WERI-Rb-1 (cell line): ENCODE results near the gene INVS.

ENCODE experiments used
- DNase-seq: peaks from one replicate; pipeline ENCODE4 v3.0.0-alpha.2; 2020
- H3K27ac ChIP-seq: fragments of 250-450 bp; sonication (Bioruptor Pico); 2 replicates; pipeline ENCODE4 v1.5.1; 2020; ENCODE audit warnings: mild to moderate bottlenecking, moderate library complexity
- H3K27me3 ChIP-seq: fragments of 250-450 bp; sonication (Bioruptor Pico); 2 replicates; pipeline ENCODE4 v1.5.1; 2021; ENCODE audit warnings: mild to moderate bottlenecking, low read depth, moderate library complexity; ENCODE audit not compliant: insufficient read depth, severe bottlenecking
- H3K36me3 ChIP-seq: fragments of 250-450 bp; sonication (Bioruptor Pico); 2 replicates; pipeline ENCODE4 v1.5.1; 2020; ENCODE audit warnings: mild to moderate bottlenecking, moderate library complexity
- H3K4me3 ChIP-seq: 2 replicates; pipeline ENCODE4 v1.5.1; 2011; ENCODE audit warnings: low read depth, mild to moderate bottlenecking, control low read depth, low read length
- H3K9me3 ChIP-seq: fragments of 250-450 bp; sonication (Bioruptor Pico); 2 replicates; pipeline ENCODE4 v1.5.1; 2021; ENCODE audit warnings: mild to moderate bottlenecking, moderate library complexity; ENCODE audit not compliant: severe bottlenecking
- TF ChIP-seq, protein P1 (sequence below): IDR thresholded peaks from 2 replicates; pipeline ENCODE4 v1.5.1; 2011; ENCODE audit warnings: low read depth, mild to moderate bottlenecking, control low read depth, inconsistent platforms, low read length

Gene INVS

DNA sequence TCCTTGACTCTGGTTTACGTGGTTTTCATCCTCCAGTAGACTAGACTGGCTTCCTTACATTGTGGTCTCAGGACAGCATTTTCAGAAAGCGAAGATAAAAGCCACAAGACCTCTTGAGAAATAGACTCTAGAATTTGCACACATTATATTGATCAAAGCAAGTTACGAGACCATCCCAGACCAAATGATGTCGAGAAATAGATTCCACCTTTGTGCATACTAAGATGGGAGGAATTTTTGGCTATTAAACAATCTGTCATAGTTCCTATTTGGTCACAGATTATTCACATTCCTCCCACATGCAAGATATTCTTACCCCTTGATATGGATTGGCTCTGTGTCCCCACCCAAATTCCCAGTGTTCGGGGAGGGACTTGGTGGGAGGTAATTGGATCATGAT lies 188.1 kb downstream of the INVS start:
- DNase-seq: no peak
- Histone ChIP-seq H3K27me3 (no peaks in the 10 kb centered on the region), H3K36me3 (peaks cover 32% of the 10 kb centered on the region), H3K9me3 (no peaks in the 10 kb centered on the region), H3K27ac (no peak overlapping the region), H3K4me3 (no peak overlapping the region)
- TF ChIP-seq, protein P1, sequence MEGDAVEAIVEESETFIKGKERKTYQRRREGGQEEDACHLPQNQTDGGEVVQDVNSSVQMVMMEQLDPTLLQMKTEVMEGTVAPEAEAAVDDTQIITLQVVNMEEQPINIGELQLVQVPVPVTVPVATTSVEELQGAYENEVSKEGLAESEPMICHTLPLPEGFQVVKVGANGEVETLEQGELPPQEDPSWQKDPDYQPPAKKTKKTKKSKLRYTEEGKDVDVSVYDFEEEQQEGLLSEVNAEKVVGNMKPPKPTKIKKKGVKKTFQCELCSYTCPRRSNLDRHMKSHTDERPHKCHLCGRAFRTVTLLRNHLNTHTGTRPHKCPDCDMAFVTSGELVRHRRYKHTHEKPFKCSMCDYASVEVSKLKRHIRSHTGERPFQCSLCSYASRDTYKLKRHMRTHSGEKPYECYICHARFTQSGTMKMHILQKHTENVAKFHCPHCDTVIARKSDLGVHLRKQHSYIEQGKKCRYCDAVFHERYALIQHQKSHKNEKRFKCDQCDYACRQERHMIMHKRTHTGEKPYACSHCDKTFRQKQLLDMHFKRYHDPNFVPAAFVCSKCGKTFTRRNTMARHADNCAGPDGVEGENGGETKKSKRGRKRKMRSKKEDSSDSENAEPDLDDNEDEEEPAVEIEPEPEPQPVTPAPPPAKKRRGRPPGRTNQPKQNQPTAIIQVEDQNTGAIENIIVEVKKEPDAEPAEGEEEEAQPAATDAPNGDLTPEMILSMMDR: no peak

DNA sequence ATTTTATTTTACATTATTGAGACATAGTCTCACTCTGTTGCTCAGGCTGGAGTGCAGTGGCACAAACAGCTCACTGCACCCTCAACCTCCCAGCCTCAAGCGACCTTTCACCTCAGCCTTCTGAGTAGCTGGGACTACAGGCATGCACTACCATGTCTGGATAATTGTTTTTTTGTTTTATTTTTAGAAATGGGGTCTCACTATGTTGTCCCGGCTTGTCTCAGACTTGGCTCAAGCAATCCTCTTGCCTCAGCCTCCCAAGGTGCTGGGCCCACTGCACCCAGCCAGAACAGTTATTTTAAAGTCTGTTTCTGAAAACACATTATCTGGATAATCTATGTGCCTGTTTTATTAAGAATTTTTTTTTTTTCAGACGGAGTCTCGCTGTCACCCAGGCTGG lies 191.7 kb downstream of the INVS start:
- Histone ChIP-seq H3K27ac (no peak overlapping the region), H3K36me3 (peaks cover 59% of the 10 kb centered on the region), H3K4me3 (no peak overlapping the region), H3K27me3 (no peaks in the 10 kb centered on the region), H3K9me3 (no peaks in the 10 kb centered on the region)
- TF ChIP-seq, protein P1: no peak
- DNase-seq: no peak

DNA sequence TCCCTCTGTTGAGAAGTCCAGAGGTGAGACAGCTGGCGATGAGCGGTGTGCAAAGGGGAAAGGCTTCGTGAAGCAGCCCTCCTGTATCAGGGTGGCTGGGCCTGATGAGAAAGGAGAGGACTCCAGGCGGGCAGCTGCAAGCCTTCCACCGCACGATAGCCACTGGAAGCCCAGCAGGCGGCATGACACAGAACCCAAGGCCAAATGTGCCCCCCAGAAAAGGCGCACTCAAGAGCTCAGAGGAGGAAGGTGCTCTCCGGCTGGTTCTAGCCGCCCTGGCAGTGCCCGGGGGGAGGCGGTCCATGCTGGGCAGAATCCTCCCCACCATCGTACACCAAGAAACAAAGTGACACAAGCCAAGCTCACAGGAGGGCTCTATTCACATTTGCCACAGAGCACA lies 193.4 kb downstream of the INVS start:
- DNase-seq: no peak
- Histone ChIP-seq H3K27me3 (no peaks in the 10 kb centered on the region), H3K36me3 (peaks cover 57% of the 10 kb centered on the region), H3K9me3 (no peaks in the 10 kb centered on the region), H3K27ac (no peak overlapping the region), H3K4me3 (no peak overlapping the region)
- TF ChIP-seq, protein P1: no peak

DNA sequence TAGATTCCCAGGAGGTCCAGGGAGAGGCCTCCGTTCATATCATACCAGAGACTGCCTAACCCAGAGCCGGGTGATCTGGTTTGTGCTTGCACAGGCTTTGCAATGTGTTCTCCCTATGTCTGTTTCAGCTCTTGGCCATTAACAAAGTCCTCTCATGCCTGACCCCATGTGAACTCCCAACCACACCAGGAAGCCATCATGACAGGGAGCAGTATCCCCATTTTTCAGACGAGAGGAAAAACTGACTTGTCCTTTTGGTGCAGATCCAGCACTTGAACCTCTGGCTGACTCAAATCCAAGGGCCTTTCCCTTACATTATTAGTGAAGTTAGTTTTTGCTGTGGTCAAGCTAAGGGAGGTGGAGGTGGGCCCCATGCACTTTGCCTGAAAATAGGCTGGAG lies 195.3 kb downstream of the INVS start:
- no peak for DNase-seq
- Histone ChIP-seq H3K27me3 (no peaks in the 10 kb centered on the region), H3K27ac (no peak overlapping the region), H3K36me3 (peaks cover 70% of the 10 kb centered on the region), H3K4me3 (no peak overlapping the region), H3K9me3 (no peaks in the 10 kb centered on the region)
- TF ChIP-seq, protein P1: no peak

DNA sequence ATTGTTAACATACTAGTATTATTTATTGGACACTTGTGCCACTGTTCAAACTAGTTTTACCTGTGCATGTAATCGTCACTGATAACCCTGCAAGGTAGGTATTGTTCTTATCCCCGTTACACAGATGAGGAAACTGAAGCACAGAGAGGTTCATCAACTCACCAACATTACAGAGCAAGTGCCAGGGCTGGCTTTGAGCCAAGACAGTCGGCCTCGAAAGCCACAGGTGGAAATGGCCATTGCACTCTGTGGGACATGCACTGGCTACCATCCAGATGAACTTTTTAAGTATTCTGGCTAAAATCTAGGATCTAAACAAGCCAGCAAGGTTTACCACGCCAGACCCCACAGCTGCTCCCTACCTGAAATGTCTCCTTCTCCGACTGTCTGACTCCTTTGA lies 195.8 kb downstream of the INVS start:
- H3K27ac ChIP-seq: no peak overlapping the region
- H3K27me3 ChIP-seq: no peaks in the 10 kb centered on the region
- no peak overlapping the region for H3K4me3 ChIP-seq
- no peak for DNase-seq
- TF ChIP-seq, protein P1: no peak
- peaks cover 71% of the 10 kb centered on the region for H3K36me3 ChIP-seq
- H3K9me3 ChIP-seq: no peaks in the 10 kb centered on the region

DNA sequence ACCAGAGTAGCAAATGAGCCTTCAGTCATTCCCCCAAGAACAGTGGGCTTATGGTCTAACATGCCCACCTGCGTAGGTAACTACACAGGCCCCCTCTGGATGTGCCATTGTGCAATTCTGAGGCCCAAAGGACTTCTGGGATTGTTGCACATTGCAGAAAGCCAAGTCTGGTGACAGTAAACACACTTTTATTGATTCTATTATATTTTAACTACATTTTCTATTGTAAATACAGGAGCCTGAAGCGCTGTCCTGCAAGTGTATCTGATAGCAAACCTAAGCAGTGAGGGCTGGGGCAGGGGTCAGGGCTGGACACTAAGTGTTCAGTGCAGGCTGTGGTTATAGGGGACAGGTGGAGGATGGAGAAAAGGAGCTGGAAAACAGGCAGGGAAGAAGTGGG lies 196.2 kb downstream of the INVS start:
- Histone ChIP-seq H3K36me3 (peaks cover 75% of the 10 kb centered on the region), H3K27me3 (no peaks in the 10 kb centered on the region), H3K27ac (no peak overlapping the region), H3K9me3 (no peaks in the 10 kb centered on the region), H3K4me3 (no peak overlapping the region)
- TF ChIP-seq, protein P1: no peak
- no peak for DNase-seq
